AG10803 (cell line): ENCODE measurements around the gene BCDIN3D.

Source experiments
- DNase-seq: peaks from one replicate; pipeline ENCODE4 v3.0.0; 2010; ENCODE audit warnings: low read depth
- H3K4me3 ChIP-seq: 2 replicates; pipeline ENCODE4 v1.5.1; 2011; ENCODE audit warnings: mild to moderate bottlenecking, low read length, control low read depth
- TF ChIP-seq, protein P1 (sequence below): conservative IDR thresholded peaks from 2 replicates; pipeline ENCODE4 v1.5.1; 2011; ENCODE audit warnings: mild to moderate bottlenecking, low read length, control low read depth, inconsistent platforms

Gene BCDIN3D

DNA sequence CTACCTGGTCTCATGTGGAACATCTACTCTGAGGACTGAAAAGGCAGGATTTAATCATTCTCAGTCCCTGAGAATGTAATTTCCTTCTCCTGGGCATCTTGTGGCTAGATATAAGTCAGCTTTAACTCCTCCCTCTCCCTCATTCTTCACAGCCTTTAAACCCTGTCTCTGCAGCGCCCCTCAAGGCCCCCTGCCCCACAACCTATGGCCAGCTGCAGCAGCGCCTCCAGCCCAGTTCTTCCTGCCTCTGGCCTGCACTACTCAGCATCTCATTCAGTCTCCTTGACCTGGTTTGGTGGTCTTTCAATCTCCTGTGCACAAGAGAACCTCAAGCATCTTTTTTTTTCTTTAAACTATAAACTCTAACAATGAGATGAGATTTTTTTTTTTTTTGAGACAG, 44.0 kb downstream of the BCDIN3D start:
- TF ChIP-seq, protein P1, sequence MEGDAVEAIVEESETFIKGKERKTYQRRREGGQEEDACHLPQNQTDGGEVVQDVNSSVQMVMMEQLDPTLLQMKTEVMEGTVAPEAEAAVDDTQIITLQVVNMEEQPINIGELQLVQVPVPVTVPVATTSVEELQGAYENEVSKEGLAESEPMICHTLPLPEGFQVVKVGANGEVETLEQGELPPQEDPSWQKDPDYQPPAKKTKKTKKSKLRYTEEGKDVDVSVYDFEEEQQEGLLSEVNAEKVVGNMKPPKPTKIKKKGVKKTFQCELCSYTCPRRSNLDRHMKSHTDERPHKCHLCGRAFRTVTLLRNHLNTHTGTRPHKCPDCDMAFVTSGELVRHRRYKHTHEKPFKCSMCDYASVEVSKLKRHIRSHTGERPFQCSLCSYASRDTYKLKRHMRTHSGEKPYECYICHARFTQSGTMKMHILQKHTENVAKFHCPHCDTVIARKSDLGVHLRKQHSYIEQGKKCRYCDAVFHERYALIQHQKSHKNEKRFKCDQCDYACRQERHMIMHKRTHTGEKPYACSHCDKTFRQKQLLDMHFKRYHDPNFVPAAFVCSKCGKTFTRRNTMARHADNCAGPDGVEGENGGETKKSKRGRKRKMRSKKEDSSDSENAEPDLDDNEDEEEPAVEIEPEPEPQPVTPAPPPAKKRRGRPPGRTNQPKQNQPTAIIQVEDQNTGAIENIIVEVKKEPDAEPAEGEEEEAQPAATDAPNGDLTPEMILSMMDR: no peak
- H3K4me3 ChIP-seq: no peak overlapping the region
- no peak for DNase-seq

DNA sequence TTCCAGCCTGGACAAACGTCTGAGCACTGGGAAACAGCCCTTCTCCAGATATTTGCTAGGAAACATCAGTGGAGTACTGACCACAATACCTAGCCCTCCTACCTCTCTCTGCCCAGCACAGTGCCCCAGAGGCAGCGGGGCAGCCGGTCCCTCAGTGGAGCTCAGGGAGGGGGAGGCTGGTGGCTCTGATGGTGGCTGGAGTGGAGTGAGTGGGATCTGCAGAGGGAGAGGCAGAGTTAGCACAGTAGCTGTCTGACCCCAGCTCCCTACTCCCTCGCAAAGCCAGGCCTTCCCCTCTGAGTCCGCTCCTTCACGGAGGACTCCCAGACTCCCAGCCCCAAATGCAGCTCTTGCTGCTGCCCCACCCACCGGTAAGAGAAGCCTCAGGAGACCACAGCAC, 44.7 kb downstream of the BCDIN3D start:
- TF ChIP-seq, protein P1: no peak
- no peak overlapping the region for H3K4me3 ChIP-seq
- no peak for DNase-seq

DNA sequence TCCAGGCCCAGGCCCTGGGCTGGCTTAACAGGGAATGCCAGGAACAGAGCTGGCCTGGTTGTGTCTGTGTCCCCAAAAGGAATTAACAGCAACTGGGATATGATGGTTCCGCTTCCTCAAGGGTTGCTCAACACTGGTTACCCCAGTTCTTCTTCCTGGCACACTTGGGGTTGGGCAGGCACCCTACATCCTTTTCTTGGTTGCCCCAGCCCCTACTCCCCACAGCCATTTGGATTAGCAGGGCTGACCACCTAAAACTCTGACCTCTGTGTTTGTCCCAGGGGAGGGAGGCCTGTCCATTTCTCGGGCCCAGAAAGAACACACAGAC, 45.5 kb downstream of the BCDIN3D start:
- no peak for DNase-seq
- TF ChIP-seq, protein P1: no peak
- H3K4me3 ChIP-seq: no peak overlapping the region

DNA sequence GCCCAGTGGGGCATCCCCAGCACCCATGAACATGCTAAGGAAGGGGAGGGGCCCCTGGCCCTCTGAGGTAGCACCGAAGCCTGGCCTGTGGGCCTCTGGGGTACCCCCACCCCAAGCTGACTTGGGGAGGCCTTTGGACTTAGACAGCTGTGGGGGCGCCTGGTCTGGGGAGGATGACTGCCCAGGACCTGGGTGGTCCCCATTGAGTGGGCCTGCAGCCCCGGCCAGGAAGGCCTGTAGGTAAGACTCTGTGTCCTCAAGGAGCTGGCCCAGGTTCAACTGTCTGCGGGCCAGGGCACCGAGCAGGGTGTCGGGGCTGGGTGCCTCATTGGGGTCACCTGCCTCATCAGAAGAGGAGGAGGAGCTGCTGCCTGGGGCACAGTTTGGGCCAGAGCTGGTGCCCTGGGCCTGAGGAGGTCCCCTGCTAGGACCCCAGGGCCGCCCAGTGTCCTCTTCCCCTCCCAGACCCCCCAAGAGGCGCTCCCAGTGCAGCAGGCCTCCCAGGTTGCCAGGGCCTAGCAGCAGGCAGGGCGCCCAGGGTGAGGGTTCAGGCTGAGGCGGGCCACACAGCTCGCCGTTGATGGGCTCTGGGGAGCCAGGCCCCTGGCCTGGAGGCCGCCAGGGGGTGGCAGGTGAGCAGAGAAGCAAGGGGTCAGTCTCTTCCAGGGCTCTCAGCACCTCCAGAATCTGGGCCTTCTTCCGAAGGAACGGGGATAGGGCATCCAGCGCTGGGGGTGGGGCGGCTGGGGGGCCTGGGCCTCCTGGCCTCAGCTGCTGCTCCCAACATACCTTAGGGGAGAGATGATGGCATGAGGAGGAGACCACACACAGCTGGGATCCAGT, 46.1 kb downstream of the BCDIN3D start:
- H3K4me3 ChIP-seq: no peak overlapping the region
- TF ChIP-seq, protein P1: no peak
- no peak for DNase-seq

DNA sequence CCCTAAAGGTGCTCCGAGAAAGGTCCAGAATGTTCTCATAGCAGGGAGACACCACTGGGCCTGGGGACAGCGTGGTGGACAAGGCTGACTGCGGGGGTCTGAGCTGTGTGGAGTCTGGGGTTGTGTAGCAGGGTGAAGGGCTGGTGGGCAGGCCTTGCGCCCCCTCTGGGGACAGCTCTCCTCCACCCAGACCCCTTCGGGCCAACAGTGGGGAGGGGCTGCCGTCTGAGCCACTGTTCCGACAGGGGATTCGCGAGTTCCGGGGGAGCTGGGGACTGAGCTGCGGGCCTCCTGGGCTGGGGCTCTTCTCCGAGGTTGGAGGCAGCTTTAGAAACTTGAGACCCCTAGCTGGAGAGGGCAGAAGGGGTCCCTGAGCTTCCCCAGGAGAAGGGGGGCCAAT, 46.8 kb downstream of the BCDIN3D start:
- H3K4me3 ChIP-seq: no peak overlapping the region
- no peak for DNase-seq
- TF ChIP-seq, protein P1: no peak

DNA sequence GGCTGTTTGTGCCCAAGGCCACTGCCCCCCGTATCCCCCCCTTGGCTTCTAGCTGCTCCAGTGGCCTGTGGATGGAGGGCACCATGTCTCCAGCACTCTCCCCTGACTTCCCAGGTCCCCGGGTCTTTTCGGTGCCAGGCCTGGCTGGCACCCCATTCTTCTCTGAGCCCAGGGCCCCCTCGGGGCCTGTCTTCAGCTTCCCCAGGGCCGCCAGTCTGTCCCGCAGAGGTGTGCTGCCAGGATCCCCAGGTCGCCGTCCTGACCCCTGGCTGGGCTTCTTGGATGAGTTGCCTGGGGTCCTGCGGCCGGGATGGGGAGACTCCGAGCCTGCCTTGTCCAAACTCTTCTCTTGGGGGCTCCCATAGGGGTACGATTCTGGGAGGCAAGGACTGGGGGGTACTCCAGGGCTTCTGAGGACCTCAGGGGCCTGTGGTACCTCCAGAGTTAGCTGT, 47.2 kb downstream of the BCDIN3D start:
- TF ChIP-seq, protein P1: no peak
- DNase-seq: no peak
- H3K4me3 ChIP-seq: no peak overlapping the region
